NCI-H526 treated with DMSO at 0.1 percent for 48 hours (cell line): ENCODE measurements around the gene SEL1L.
"Not testable (repeated sequence)": the region's sequence is repeated elsewhere in the genome, so short reads cannot be mapped to it uniquely, and the experiment has no call there.

Experiments
- DNase-seq: peaks from one replicate; lab custom pipeline; 2025; lab: John Stamatoyannopoulos, UW

The SEL1L gene

DNA sequence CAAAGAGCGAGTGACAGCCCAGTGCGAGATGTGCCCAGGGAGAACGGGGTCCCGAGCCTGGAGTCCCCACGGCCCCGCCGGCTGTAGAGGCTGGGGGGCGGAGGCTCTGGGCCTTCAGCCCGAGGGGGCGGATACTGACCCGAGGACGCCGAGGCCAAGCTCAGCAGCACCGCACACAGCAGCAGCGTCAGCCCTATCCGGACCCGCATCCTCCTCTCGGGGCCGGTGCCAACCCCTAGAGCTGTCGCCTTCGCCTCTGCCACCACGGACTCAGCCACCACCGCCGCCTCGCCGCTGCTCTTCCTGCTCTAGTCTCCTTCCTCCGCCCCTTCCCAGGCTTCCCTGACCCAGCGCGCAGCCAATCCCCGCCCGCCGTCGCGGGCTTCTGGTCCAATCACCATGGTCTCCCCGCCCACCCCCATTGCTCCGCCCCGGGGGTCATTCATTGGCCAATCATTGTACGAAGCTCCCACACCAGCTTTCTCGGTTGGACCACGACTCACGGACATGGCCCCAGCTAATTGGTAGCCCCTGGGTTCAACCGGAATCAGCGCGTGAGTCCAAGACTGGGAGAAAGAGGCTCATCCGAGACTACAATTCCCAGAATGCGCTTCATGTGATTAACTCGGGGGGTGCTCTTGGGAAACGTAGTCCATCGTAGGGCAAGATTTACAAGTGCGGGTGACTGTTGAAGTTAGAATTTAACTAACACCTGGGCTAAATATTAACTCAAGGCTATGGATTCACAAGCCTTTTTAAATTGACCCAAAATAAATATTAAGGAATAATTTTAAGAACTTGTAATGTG is at the start of gene SEL1L:
TSS of gene SEL1L (minus strand) at position 318 of the 808 bp plus-strand sequence. CDS start at position 209, 109 bp downstream.
- peak; percentile 98 for DNase-seq

DNA sequence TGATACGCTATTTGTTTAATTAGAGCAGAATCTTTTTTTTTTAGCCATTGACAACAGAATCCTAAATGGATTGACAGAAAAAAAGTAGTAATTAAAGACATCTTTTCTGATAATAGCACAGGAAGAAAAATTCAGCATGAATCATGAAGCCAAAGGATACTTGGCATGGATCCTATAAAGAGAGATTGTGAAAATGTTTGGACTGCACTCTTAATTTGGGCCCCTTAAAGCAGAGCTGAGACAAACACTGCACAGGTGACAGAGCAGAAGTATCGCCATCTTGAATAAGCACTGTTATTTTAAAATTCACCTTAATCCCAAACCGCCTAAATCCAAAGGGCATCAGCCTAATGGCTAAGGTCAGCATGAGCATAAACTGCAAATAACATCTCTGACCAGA is 48.8 kb upstream of the SEL1L start:
- no peak for DNase-seq

DNA sequence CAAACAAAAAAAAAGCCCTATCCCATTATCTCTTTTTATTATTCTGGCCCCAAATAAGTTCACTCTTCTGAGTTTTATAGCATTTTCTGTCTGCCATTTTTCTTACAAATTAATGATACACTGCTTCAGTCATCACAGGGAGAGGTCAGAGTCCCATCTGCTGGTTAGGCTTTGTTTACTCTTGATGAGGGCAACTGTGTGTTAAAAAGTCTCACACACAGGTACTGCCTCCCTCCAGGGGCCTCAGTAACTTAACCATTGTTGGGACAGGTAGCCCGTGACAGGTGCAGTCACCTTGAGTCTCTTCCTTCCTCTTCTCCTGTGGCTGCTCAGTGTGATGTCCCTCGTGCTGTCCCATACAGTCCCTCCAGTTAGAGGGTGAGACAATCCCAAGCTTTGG is 45.5 kb upstream of the SEL1L start:
- no peak for DNase-seq

DNA sequence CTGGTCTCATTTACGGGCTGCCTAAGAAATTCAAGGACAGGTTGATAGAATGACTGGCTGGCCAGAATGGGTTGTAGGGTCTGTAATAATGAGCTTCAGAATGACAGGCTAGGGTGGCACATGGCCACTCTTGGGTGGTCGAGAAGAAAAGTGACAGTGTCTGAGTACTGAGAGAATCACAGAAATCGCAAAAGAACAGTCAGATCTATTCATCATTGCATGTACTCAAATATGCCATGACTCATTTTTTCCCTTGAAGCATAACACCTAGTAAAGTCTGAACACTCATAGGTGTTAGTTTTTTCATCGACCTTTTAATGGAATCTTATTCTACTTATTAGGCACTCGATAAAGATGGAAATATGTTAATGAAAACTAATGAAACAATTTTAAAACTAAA is 37.8 kb upstream of the SEL1L start:
- DNase-seq: no peak

DNA sequence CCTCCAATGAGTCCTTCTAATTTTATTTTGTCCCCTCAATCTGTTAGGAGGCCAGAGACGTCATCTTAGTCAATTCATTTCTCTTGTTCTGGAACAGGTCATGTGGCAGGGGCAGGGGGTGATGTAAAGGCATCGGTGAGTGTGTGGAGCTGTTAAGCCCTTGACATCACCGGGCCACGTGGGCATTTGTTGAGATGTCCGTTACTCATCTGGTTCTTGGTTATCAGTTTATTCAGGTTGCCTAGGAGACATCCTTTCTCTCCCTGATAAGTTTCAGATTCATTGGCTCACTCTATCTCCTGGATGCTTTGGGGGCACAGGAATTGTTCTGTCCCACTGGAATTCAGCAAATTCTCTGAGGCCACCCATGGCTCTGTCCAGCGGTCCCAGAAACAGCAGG is 33.6 kb upstream of the SEL1L start:
- no peak for DNase-seq

DNA sequence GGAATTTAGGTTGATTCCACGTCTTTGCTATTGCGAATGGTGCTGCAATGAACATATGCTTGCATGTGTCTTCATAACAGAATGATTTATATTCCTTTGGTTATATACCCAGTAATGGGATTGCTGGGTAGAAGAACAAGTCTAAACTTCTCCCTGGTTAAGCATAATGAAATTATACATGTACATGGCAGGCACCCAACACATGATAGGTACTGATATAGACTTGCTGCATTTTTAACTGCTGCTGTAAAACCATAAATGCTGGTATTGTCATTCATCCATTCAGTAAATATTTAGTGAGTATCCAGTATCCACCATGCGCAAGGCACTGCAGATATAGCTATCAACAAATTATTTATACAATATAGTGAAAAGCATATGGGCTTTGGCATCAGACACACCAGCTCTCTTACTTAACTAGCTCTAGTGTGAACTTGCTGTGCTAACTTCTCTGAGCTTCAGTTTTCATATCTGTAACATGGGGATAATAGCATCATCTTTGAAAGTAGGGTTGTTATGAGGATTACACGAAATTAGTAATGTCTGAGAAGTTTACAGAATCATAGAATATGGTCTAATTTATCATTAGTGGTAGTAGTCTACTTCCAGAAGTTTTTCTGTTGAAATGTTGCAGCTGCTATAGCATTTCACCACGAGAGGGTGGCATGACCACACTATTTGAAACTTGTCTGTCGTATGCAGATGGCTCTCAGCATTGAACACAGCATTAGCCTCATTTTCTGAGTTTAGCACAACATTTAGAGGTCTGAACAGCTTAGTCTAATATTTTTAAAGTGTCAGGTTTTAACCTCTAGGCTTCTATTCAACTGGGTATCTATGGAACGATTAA is 32.0 kb upstream of the SEL1L start:
- DNase-seq: no peak

DNA sequence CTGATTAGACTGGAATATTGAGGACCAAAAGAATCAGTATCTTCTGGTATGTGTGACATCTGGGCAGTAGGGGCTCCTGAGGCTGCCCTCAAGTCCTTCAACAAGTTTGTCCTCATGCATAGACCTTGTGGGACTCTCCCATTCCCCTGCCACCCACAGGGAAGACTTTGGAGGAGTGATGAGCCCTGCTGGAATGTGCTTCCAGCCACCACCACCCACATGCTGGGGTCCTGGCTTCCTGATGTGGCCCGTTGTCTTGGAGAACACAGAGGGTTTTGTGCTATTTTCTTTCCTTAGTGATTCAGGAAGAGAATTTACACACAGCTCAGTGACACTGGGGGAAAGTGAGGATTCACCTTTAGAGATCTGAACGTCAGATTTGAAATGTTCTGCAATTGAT is 29.2 kb upstream of the SEL1L start:
- DNase-seq: no peak

DNA sequence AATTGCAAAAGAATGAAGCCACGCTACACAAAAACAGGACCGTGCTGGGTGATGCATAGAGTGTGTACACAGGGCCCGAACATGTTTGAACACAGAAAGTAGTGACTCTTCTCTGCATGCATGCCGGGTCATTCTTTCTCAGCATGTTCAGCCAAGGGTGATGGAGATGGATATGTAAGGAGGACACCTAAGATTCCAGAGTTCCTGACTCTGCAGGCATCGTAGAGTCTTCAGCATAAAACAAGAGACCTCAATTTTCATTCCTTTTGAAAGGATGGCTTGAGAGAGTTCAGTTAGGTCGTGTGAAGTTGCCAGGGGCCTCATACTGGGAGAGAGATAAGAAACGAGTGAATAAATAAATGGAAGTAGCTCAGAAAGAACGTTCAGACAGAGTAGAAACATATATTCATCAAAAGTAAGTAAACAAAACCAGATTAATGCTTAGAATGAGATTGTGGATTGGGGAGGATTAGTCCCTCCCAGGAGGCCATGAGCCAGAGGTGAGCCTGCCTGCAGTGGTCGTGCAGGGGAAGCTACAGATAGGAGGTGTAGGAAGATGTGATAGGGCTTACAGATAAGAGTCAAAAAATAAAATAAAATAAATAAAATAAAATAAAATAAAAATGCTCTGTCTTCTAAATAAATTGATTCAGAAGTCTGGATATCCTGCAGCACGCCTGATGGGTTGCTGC is 27.6 kb upstream of the SEL1L start:
- DNase-seq: no peak

DNA sequence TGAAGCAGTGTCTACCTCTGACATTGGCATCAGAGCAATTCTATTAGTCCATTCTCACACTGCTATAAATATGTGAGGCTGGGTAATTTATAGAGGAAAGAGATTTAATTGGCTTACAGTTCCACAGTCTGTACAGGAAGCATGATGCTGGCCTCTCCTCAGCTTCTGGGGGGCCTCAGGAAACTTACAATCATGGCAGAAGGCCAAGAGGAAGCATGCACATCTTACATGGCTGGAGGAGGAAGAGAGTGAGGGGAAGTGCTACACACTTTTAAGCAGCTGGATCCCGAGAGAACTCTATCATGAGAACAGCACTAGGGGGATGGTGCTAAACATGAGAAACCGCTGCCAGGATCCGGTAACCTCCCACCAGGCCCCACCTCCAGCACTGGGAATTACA is 25.7 kb upstream of the SEL1L start:
- DNase-seq: no peak

DNA sequence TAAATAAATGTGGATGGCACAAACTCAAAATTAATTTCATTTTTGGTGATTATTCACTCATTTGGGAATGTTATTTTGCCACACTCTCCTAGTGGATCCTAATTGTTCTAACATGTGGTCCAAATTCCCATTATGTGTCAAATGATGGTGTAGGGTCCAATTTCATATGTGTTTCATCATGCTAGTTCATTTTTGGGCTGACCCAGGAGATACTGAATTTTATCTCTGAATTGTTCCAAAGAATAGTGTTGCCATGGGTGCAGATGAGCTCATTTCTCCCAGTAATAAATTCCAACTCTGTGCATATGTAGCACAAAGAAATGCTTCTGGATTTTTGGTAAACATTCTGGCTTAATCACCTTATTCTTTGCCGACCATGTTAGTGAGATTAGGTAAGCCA is 23.5 kb upstream of the SEL1L start:
- DNase-seq: no peak

DNA sequence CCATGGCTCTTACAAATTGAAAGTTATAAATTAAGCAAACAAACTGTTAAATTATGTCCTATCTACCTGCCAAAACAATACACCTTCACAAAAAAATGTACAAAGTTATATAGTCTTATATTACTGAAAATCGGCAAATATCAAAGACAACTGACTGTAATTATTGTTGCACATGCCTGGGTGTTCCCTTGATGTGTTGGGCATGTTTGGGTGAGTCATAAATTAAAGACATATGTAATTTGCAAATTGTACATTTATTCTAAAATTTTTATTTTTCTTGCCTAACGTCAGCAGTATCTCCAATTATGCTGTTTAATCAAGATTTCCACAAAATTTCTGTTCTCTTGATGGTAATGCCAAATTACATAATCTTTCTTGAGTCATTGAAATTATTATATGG is 22.0 kb upstream of the SEL1L start:
- DNase-seq: no peak

DNA sequence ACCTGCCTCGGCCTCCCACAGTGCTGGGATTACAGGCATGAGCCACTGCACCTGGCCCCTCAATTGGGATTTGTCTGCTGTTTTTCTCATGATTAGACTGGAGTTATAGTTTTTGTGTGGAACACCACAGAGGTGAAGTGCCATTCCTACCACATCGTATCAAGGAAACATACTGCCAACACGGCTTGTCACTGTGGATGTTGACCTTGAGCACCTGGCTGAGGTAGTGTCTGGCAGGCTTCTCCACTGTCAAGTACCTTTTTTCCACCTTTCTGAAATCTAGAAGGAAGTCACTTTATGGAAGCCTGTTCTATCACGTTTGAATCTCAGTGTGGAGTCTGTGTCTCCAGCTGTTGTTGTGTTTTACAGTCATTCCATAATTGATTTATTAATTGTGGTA is 21.4 kb upstream of the SEL1L start:
- no peak for DNase-seq

DNA sequence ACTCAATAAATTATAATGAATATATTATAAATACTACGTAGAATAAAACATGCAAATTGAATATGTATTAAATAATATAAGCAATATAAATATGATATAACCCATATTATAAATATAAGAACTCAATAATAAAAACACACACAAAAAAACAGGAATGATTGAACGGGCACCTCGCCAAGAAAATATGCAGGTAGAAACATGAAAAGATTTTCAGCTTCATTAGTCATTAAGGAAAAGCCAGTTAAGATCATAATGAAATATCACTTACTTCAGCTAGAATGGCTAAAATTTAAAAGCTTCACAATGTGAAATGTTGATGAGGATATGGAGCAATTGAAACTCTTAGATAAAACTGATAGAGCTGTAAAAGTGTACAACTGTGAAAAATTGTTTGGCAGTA is 17.8 kb upstream of the SEL1L start:
- no peak for DNase-seq

DNA sequence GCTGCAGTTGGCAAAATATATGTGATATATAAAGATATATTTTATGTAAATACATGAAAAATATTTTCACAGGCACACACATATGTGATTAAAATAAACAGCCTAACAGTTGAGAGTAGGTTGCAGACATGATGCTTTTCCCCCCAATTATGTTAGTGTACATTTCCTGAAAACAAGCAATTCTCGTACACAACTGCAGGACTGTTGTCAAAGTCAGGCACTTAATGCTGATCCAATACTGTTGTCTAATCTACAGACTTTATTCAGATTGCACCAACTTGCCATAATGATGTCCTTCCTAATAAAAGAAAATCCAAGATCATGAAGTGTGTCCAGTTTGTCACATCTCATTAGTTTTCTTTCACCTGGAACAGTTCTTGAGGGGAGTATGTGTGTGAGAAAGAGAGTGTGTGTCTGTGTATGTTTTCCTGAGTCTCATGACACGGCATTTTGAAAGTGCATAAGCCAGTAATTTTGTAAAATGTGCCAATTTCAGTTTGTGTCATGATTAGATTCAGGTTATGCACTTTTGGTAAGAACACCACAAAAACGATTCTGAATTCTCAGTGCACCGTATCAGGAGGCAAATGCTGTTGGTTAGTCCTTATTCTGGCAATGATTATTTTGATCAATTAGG is 16.5 kb upstream of the SEL1L start:
- no peak for DNase-seq

DNA sequence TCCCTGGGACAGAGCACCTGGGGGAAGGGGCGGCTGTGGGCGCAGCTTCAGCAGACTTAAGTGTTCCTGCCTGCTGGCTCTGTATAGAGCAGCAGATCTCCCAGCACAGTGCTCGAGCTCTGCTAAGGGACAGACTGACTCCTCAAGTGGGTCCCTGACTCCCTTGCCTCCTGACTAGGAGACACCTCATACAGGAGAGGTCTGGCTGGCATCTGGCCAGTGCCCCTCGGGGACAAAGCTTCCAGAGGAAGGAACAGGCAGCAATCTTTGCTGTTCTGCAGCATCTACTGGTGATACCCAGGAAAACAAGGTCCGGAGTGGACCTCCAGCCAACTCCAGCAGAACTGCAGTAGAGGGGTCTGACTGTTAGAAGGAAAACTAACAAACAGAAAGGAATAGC is 7.6 kb upstream of the SEL1L start:
- DNase-seq: not testable (repeated sequence)

DNA sequence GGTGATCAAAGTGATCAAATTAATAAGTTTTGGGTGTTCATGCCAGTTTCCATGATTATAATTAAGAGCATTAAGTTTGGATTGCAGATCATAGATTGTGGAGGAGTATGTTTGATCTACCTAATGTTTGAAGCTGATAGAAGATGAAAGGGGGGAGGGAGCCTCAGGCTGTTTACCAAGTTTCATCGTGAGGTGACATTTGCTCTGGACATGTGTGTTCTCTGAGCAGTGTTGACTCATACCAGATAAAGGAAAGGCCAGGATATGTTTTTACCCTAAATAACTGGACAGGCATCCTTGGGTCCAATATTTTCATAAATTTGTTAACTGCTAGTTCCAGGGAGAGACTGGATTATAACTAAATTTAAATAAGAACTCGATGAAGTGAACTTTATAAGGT is 3.5 kb upstream of the SEL1L start:
- DNase-seq: no peak

DNA sequence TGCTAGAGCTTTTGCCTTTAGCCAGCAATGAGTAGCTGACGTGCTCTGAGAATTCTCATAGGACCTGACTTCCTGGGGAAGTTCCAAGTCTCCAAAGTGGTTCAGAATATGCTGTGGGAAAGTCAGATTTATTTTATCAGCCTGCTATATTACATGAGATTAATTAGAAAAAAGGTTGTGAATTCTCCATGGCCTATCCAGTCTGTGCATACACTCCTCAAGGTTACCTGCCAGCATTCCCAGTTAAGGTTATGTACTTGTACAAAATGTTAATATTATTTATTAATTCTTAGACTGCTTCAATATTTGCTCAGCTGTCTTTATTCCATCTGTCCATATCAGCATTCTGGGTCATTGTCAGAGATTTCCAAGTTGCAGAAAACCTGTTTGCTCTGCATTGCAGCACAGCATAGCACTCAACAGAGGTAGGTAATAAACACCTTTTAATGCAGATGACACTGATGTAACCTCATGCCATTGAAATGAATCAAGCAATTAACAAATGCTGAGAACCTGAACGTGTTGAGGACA is 2.7 kb upstream of the SEL1L start:
- DNase-seq: no peak

DNA sequence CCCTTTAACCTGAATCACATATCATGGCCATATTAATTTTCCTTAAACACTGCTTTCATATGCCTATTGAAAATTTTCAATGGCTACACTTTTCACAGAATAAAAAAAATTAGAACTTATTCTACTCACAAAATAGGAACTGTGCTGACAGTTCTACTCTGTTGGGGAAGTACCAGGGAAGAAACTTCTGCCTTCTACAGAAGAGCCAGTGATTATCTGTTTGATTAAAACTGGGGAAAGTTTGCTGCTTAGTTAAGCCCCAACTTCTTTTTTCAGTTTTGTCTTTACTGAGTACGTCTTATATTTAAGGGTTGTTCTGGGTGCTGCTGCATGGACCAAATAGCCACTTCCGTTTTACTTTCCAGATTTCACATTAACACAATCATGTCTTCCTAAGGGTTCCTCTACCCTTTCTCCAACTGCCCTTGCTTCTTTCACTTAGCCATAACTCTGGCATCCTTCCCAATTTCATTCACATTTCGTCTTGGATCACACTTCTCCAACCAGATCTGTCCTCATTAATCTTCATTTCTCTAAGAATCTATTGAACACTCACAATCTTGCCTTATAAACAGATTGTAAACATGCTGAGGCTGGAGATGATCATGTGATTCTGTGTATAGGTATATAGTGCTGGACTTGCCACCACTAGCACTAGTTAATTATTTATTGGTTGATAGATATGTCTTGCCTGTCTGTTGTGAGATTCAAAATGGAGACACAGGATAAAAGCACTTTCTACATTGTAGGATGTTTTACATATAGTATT is 1.9 kb upstream of the SEL1L start:
- DNase-seq: no peak

DNA sequence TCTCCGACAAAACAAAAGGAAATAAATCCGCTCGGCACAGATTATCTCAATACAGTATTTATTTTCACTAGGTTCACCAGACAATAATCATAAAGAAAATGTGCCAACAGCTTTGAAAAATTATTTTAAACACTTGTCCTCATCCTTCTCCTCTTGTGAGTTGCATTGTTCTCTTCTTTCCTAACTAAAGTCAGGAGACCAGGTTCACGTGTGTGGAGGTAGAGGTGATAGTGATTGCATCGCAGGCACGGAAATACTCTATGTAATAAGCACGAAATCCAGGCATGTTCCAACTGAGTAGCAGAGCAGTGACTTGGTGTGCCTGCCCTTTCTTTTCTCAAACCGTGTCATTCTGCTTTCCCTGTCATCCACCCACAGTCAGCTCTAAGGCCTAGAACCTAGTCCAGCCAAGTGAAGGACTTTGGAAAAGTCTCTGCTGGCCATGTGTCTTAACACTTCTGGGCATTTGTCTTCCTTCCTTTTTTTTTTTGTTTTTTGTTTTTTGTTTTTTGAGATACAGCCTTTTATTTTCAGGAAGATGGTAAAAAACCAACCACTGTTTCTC is 939 bp upstream of the SEL1L start:
- DNase-seq: no peak

DNA sequence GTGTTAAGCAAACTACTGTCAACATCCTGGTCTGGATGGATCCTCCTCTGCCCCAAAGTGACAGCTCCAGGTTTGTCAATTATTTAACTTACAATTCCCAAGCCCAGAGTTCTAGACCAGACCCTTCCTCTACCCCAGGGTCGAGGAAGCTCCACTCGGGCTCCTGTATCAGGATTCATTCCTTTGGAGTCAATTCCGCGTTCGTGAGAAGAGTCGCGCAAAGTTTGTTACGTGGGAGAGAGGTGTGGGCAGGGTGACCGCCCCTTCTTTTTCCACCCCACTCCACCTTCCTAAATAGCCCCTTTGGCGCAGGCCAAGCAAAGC is 479 bp downstream of the SEL1L start:
- no peak for DNase-seq

DNA sequence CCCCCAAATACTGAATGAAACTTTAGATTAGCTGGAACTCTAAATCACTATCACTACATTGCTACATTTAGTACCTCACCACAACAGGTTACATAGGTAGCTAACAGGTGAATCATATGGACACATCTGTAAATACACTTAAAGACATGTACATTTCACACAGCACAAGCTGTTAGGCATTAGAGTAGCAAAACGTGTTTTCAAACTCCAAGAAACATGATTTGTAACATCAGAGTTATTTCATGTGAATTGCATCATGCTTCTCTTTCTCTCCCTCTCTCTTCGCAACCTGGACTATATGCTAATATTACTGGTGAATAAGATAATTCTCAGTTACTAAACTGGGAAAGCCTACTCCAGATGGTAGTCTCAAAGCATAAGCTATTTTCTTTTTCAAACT is 4.3 kb downstream of the SEL1L start:
- DNase-seq: no peak
